GM12878 (cell line): Measurements from ENCODE around the gene CCDC27. TPM values are rescaled to one million over a fixed set of nuclear protein-coding genes. Genes with fewer than 3 reads are reported as not detected.

Experiments used
- polyA plus RNA-seq, 11 experiments: library from polyadenylated mRNA; depleted of rRNA in 4 of 11; unstranded in 6 of 11; stranded (reverse) in 5 of 11; fragments of >200 nt; fragmentation: Nextera tagmentation in 4 of 11; fragmentation: Illumina TruSeq in 1 of 11; extraction: Ambion mirVana in 4 of 11; extraction: Trizol in 1 of 11; gene quantifications; 1 replicate in 1 of 11; 2 replicates in 10 of 11; pipeline versions ENCODE4 v1.2.1 to v1.2.3, GENCODE V29; 2011 to 2016; ENCODE audit warnings: inconsistent platforms in 2 of 11, missing spikeins in 2 of 11, low read depth in 1 of 11
- small RNA-seq: library from RNA; depleted of rRNA; stranded (forward); fragments of <200 nt; gene quantifications from one replicate; pipeline ENCODE3, GENCODE V24; 2014
- total RNA-seq, 4 experiments: library from RNA; depleted of rRNA in 3 of 4; stranded (reverse); fragments of >200 nt in 3 of 4; fragmentation: Illumina TruSeq in 1 of 4; extraction: Trizol in 1 of 4; gene quantifications; 2 replicates each; pipeline versions ENCODE4 v1.2.1 to v1.2.3, GENCODE V29; 2013 to 2021

The CCDC27 gene
- total and polyA plus RNA-seq, 10 of the 15 experiments (the other 5 are each of a cell fraction or from before 2014, with no cell fraction given): 0.05 TPM; not detected in 9

Small RNAs within 50 kb of the gene (small RNA-seq; reads per million reads assigned to genes)
- gene RF02197: not detected
- gene RN7SL574P: not detected

Other genes starting within 250 kb of the CCDC27 start
Only the 7 nearest of the 9 such genes appear.
- gene TPRG1L, start 127.4 kb upstream of the CCDC27 start, total RNA-seq (2014; rRNA removed): 5.3 and 5.8 TPM in 2 replicates
- gene TPRG1L, start 127.4 kb upstream of the CCDC27 start, total RNA-seq (2014; rRNA removed; fragmentation: Illumina TruSeq; extraction: Trizol): 7.3 and 7.6 TPM in 2 replicates
- 9.6 and 10.9 TPM in 2 replicates for gene TPRG1L, start 127.4 kb upstream of the CCDC27 start, total RNA-seq (2021)
- 14.6 and 16.5 TPM in 2 replicates for gene TPRG1L, start 127.4 kb upstream of the CCDC27 start, polyA plus RNA-seq (2011; rRNA removed)
- 12.1 and 12.2 TPM in 2 replicates for gene TPRG1L, start 127.4 kb upstream of the CCDC27 start, polyA plus RNA-seq (2014; fragmentation: Illumina TruSeq; extraction: Trizol)
- gene TPRG1L, start 127.4 kb upstream of the CCDC27 start, polyA plus RNA-seq (2014; fragmentation: Nextera tagmentation; extraction: Ambion mirVana): 1 to 10 TPM; 1.5 to 5.2 TPM
- gene TPRG1L, start 127.4 kb upstream of the CCDC27 start, polyA plus RNA-seq (2014; rRNA removed): 10.5 and 11.6 TPM in 2 replicates
- gene TPRG1L, start 127.4 kb upstream of the CCDC27 start, polyA plus RNA-seq (2016; fragmentation: Nextera tagmentation; extraction: Ambion mirVana): 1 to 10 TPM; 6.9 to 8.3 TPM
- 41.9 and 49.1 TPM in 2 replicates for gene WRAP73, start 102.3 kb upstream of the CCDC27 start, total RNA-seq (2014; rRNA removed)
- 22.8 and 23.8 TPM in 2 replicates for gene WRAP73, start 102.3 kb upstream of the CCDC27 start, total RNA-seq (2014; rRNA removed; fragmentation: Illumina TruSeq; extraction: Trizol)
- 37.8 and 44.4 TPM in 2 replicates for gene WRAP73, start 102.3 kb upstream of the CCDC27 start, total RNA-seq (2021)
- 28.7 and 49.1 TPM in 2 replicates for gene WRAP73, start 102.3 kb upstream of the CCDC27 start, polyA plus RNA-seq (2011; rRNA removed)
- gene WRAP73, start 102.3 kb upstream of the CCDC27 start, polyA plus RNA-seq (2014; fragmentation: Illumina TruSeq; extraction: Trizol): 13.8 and 46.8 TPM in 2 replicates
- 1 to 10 TPM; 3.2 to 7.6 TPM for gene WRAP73, start 102.3 kb upstream of the CCDC27 start, polyA plus RNA-seq (2014; fragmentation: Nextera tagmentation; extraction: Ambion mirVana)
- gene WRAP73, start 102.3 kb upstream of the CCDC27 start, polyA plus RNA-seq (2014; rRNA removed): 65.8 and 72.6 TPM in 2 replicates
- 10 to 100 TPM; 52.5 to 58.5 TPM for gene WRAP73, start 102.3 kb upstream of the CCDC27 start, polyA plus RNA-seq (2016; fragmentation: Nextera tagmentation; extraction: Ambion mirVana)
- 18.6 and 20.4 TPM in 2 replicates for gene TP73, start 99.9 kb upstream of the CCDC27 start, total RNA-seq (2014; rRNA removed)
- gene TP73, start 99.9 kb upstream of the CCDC27 start, total RNA-seq (2014; rRNA removed; fragmentation: Illumina TruSeq; extraction: Trizol): 7.8 and 8.5 TPM in 2 replicates
- gene TP73, start 99.9 kb upstream of the CCDC27 start, total RNA-seq (2021): 49.6 and 54.2 TPM in 2 replicates
- 3.3 and 6.5 TPM in 2 replicates for gene TP73, start 99.9 kb upstream of the CCDC27 start, polyA plus RNA-seq (2011; rRNA removed)
- gene TP73, start 99.9 kb upstream of the CCDC27 start, polyA plus RNA-seq (2014; fragmentation: Illumina TruSeq; extraction: Trizol): 3.4 and 9.3 TPM in 2 replicates
- under 1 TPM; 0.08 to 0.22 TPM for gene TP73, start 99.9 kb upstream of the CCDC27 start, polyA plus RNA-seq (2014; fragmentation: Nextera tagmentation; extraction: Ambion mirVana)
- 20.4 and 28.7 TPM in 2 replicates for gene TP73, start 99.9 kb upstream of the CCDC27 start, polyA plus RNA-seq (2014; rRNA removed)
- 10 to 100 TPM; 24.8 to 29.4 TPM for gene TP73, start 99.9 kb upstream of the CCDC27 start, polyA plus RNA-seq (2016; fragmentation: Nextera tagmentation; extraction: Ambion mirVana)
- gene SMIM1, start 20.3 kb downstream of the CCDC27 start, total RNA-seq (2014; rRNA removed): 0.71 TPM in 1 of 2 replicates, not detected in the other
- gene SMIM1, start 20.3 kb downstream of the CCDC27 start, total RNA-seq (2014; rRNA removed; fragmentation: Illumina TruSeq; extraction: Trizol): not detected in 2 replicates
- gene SMIM1, start 20.3 kb downstream of the CCDC27 start, total RNA-seq (2021): 0.53 TPM in 1 of 2 replicates, not detected in the other
- gene SMIM1, start 20.3 kb downstream of the CCDC27 start, polyA plus RNA-seq (2011; rRNA removed): 0.30 TPM in 1 of 2 replicates, not detected in the other
- gene SMIM1, start 20.3 kb downstream of the CCDC27 start, polyA plus RNA-seq (2014; fragmentation: Illumina TruSeq; extraction: Trizol): not detected in 2 replicates
- not detected for gene SMIM1, start 20.3 kb downstream of the CCDC27 start, polyA plus RNA-seq (2014; fragmentation: Nextera tagmentation; extraction: Ambion mirVana)
- 0.37 and 1.1 TPM in 2 replicates for gene SMIM1, start 20.3 kb downstream of the CCDC27 start, polyA plus RNA-seq (2014; rRNA removed)
- gene SMIM1, start 20.3 kb downstream of the CCDC27 start, polyA plus RNA-seq (2016; fragmentation: Nextera tagmentation; extraction: Ambion mirVana): not detected
- 20.9 and 22.9 TPM in 2 replicates for gene LRRC47, start 44.0 kb downstream of the CCDC27 start, total RNA-seq (2014; rRNA removed)
- gene LRRC47, start 44.0 kb downstream of the CCDC27 start, total RNA-seq (2014; rRNA removed; fragmentation: Illumina TruSeq; extraction: Trizol): 13.7 and 15.3 TPM in 2 replicates
- 31.0 and 34.6 TPM in 2 replicates for gene LRRC47, start 44.0 kb downstream of the CCDC27 start, total RNA-seq (2021)
- gene LRRC47, start 44.0 kb downstream of the CCDC27 start, polyA plus RNA-seq (2011; rRNA removed): 24.0 and 25.4 TPM in 2 replicates
- 20.4 and 26.1 TPM in 2 replicates for gene LRRC47, start 44.0 kb downstream of the CCDC27 start, polyA plus RNA-seq (2014; fragmentation: Illumina TruSeq; extraction: Trizol)
- gene LRRC47, start 44.0 kb downstream of the CCDC27 start, polyA plus RNA-seq (2014; fragmentation: Nextera tagmentation; extraction: Ambion mirVana): 1 to 10 TPM; 2.5 to 4.5 TPM
- gene LRRC47, start 44.0 kb downstream of the CCDC27 start, polyA plus RNA-seq (2014; rRNA removed): 21.1 and 24.4 TPM in 2 replicates
- gene LRRC47, start 44.0 kb downstream of the CCDC27 start, polyA plus RNA-seq (2016; fragmentation: Nextera tagmentation; extraction: Ambion mirVana): 10 to 100 TPM; 14.1 to 15.3 TPM
- gene CEP104, start 104.8 kb downstream of the CCDC27 start, total RNA-seq (2014; rRNA removed): 14.9 and 19.1 TPM in 2 replicates
- gene CEP104, start 104.8 kb downstream of the CCDC27 start, total RNA-seq (2014; rRNA removed; fragmentation: Illumina TruSeq; extraction: Trizol): 8.6 and 10.5 TPM in 2 replicates
- 34.8 and 35.5 TPM in 2 replicates for gene CEP104, start 104.8 kb downstream of the CCDC27 start, total RNA-seq (2021)
- gene CEP104, start 104.8 kb downstream of the CCDC27 start, polyA plus RNA-seq (2011; rRNA removed): 28.8 and 35.7 TPM in 2 replicates
- 19.6 and 27.1 TPM in 2 replicates for gene CEP104, start 104.8 kb downstream of the CCDC27 start, polyA plus RNA-seq (2014; fragmentation: Illumina TruSeq; extraction: Trizol)
- 10 to 100 TPM in 1 of 2 experiments, 1 to 10 TPM in 1; 7.2 to 11.3 TPM for gene CEP104, start 104.8 kb downstream of the CCDC27 start, polyA plus RNA-seq (2014; fragmentation: Nextera tagmentation; extraction: Ambion mirVana)
- gene CEP104, start 104.8 kb downstream of the CCDC27 start, polyA plus RNA-seq (2014; rRNA removed): 15.8 and 23.5 TPM in 2 replicates
- gene CEP104, start 104.8 kb downstream of the CCDC27 start, polyA plus RNA-seq (2016; fragmentation: Nextera tagmentation; extraction: Ambion mirVana): 10 to 100 TPM; 31.9 to 33.0 TPM
- gene DFFB, start 105.0 kb downstream of the CCDC27 start, total RNA-seq (2014; rRNA removed): 8.5 and 10.0 TPM in 2 replicates
- 5.5 and 6.2 TPM in 2 replicates for gene DFFB, start 105.0 kb downstream of the CCDC27 start, total RNA-seq (2014; rRNA removed; fragmentation: Illumina TruSeq; extraction: Trizol)
- gene DFFB, start 105.0 kb downstream of the CCDC27 start, total RNA-seq (2021): 7.7 and 8.3 TPM in 2 replicates
- 8.8 and 10.7 TPM in 2 replicates for gene DFFB, start 105.0 kb downstream of the CCDC27 start, polyA plus RNA-seq (2011; rRNA removed)
- gene DFFB, start 105.0 kb downstream of the CCDC27 start, polyA plus RNA-seq (2014; fragmentation: Illumina TruSeq; extraction: Trizol): 6.8 and 7.4 TPM in 2 replicates
- 1 to 10 TPM; 2.7 to 3.7 TPM for gene DFFB, start 105.0 kb downstream of the CCDC27 start, polyA plus RNA-seq (2014; fragmentation: Nextera tagmentation; extraction: Ambion mirVana)
- 10.7 and 12.0 TPM in 2 replicates for gene DFFB, start 105.0 kb downstream of the CCDC27 start, polyA plus RNA-seq (2014; rRNA removed)
- gene DFFB, start 105.0 kb downstream of the CCDC27 start, polyA plus RNA-seq (2016; fragmentation: Nextera tagmentation; extraction: Ambion mirVana): 1 to 10 TPM; 3.2 to 5.3 TPM